K562 (cell line): ENCODE measurements around the gene TUBE1.

ENCODE experiments used
- ETV6 ChIP-seq, 3 experiments: fragments of 150-350 bp in 1 of 3; sonication (generic) in 1 of 3; formaldehyde crosslinking in 1 of 3; IDR thresholded peaks; 2 replicates each; pipeline versions ENCODE4 v1.6.1 to v1.8.0; 2014 to 2022; ENCODE audit warnings: borderline replicate concordance in 2 of 3, low read depth in 2 of 3, antibody characterized with exemption in 1 of 3, low read length in 1 of 3, mild to moderate bottlenecking in 1 of 3, missing genetic modification reagents in 1 of 3
- HDAC6 ChIP-seq: IDR thresholded peaks from 2 replicates; pipeline ENCODE4 v1.6.1; 2012; ENCODE audit warnings: low read depth, mild to moderate bottlenecking, control low read depth, inconsistent platforms, low read length, moderate library complexity
- NCOA2 ChIP-seq, 2 experiments: fragments of 450-650 bp; IDR thresholded peaks; 2 replicates each; pipeline ENCODE4 v1.6.1; 2018; ENCODE audit warnings: mild to moderate bottlenecking in 2 of 2, moderate library complexity in 1 of 2; ENCODE audit not compliant: partially characterized antibody in 2 of 2
- SOX6 ChIP-seq: fragments of 450-650 bp; IDR thresholded peaks from 2 replicates; pipeline ENCODE4 v1.6.1; 2014; ENCODE audit warnings: mild to moderate bottlenecking
- TF ChIP-seq, protein P1 (sequence below): fragments of 250-450 bp; sonication (Bioruptor Pico); IDR thresholded peaks from 2 replicates; pipeline ENCODE4 v1.9.0; 2021; ENCODE audit warnings: mild to moderate bottlenecking
- TF ChIP-seq, protein P2 (sequence below), 3 experiments: IDR thresholded peaks in 2 of 3; conservative IDR thresholded peaks in 1 of 3; 2 replicates each; pipeline ENCODE4 v1.5.1; 2011 to 2012; ENCODE audit warnings: low read length in 3 of 3, mild to moderate bottlenecking in 3 of 3, control low read depth in 2 of 3, improper control_type of control experiment in 1 of 3, inconsistent platforms in 1 of 3, low read depth in 1 of 3, mixed read lengths in 1 of 3, moderate library complexity in 1 of 3; ENCODE audit not compliant: insufficient read depth in 2 of 3

DNA sequence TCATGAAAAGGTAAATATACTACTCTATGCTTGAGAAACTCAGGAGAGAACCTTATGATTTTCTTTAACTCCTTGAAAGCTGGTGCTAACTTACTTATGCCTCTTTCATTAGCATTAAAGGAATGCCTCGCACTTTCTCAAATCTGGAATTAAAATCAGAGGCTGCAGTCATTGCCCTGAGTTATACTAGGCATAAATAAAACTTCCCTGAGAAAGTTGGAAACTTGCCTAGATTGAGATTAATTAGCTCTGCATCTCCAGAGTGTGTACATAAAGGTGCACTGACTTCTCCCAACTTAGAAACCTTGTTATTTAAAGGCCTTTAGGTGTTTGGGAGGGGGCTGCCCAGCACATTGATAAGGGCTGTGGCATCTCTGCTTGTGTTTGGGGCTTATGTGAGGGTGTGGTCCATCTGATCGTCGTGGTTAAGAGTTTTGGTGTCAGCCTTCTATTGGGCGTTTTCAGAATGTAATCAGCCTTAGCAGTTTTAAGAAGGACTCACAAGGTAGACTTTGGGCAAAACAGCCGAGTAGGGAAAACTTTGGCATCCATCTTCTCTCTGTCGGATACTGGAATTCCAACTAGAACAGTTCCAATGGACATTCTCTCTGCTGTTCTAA lies 65.5 kb downstream of the TUBE1 start:
- TF ChIP-seq NCOA2 (IDR thresholded peaks at IDR 0.05; ENCODE audit: partially characterized antibody in 2 of 2) (no peak), ETV6 (IDR thresholded peaks at IDR 0.05; ENCODE audit: borderline replicate concordance in 1 of 2, low read depth in 2 of 2, low read length in 1 of 2) (no peak), ETV6 (CRISPR knock-in tag; IDR thresholded peaks at IDR 0.05; ENCODE audit: borderline replicate concordance) (no peak), HDAC6 (no peak), SOX6 (no peak)
- TF ChIP-seq, protein P1, sequence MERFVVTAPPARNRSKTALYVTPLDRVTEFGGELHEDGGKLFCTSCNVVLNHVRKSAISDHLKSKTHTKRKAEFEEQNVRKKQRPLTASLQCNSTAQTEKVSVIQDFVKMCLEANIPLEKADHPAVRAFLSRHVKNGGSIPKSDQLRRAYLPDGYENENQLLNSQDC (CRISPR knock-in tag): no peak
- TF ChIP-seq, protein P2, sequence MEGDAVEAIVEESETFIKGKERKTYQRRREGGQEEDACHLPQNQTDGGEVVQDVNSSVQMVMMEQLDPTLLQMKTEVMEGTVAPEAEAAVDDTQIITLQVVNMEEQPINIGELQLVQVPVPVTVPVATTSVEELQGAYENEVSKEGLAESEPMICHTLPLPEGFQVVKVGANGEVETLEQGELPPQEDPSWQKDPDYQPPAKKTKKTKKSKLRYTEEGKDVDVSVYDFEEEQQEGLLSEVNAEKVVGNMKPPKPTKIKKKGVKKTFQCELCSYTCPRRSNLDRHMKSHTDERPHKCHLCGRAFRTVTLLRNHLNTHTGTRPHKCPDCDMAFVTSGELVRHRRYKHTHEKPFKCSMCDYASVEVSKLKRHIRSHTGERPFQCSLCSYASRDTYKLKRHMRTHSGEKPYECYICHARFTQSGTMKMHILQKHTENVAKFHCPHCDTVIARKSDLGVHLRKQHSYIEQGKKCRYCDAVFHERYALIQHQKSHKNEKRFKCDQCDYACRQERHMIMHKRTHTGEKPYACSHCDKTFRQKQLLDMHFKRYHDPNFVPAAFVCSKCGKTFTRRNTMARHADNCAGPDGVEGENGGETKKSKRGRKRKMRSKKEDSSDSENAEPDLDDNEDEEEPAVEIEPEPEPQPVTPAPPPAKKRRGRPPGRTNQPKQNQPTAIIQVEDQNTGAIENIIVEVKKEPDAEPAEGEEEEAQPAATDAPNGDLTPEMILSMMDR (IDR thresholded peaks at IDR 0.05 in 2 of 3, conservative IDR thresholded peaks at IDR 0.05 in 1 of 3; ENCODE audit: insufficient read depth in 2 of 3, low read depth in 1 of 3, low read length in 3 of 3): no peak
